Smooth muscle cell (in vitro differentiated cells): Measurements from ENCODE around the gene MZT2B. TPM values are rescaled to one million over a fixed set of nuclear protein-coding genes. Genes with fewer than 3 reads are reported as not detected.
"Not testable (repeated sequence)": the region's sequence is repeated elsewhere in the genome, so short reads cannot be mapped to it uniquely, and the experiment has no call there.

Source experiments
- DNase-seq: peaks from one replicate; lab custom pipeline; 2025; ENCODE audit not compliant: unreplicated experiment; lab: John Stamatoyannopoulos, UW
- H2AFZ ChIP-seq: fragments of 200-600 bp; sonication (generic); 2 replicates; pipeline ENCODE4 v1.6.0; 2016; ENCODE audit warnings: antibody characterized with exemption, low read depth, mild to moderate bottlenecking
- H3F3A ChIP-seq: fragments of 200-600 bp; sonication (generic); 2 replicates; pipeline ENCODE4 v1.6.0; 2017; ENCODE audit warnings: antibody characterized with exemption, low read depth
- H3K27ac ChIP-seq: fragments of 200-600 bp; sonication (generic); 2 replicates; pipeline ENCODE4 v1.5.1; 2016; ENCODE audit warnings: low read depth, mild to moderate bottlenecking
- H3K27me3 ChIP-seq: fragments of 200-600 bp; sonication (generic); 2 replicates; pipeline ENCODE4 v1.6.1; 2016; ENCODE audit warnings: low read depth, mild to moderate bottlenecking
- H3K36me3 ChIP-seq: fragments of 200-600 bp; sonication (generic); 2 replicates; pipeline ENCODE4 v1.5.1; 2016; ENCODE audit warnings: low read depth
- H3K4me1 ChIP-seq: fragments of 200-600 bp; sonication (generic); 2 replicates; pipeline ENCODE4 v1.5.1; 2016; ENCODE audit warnings: low read depth
- H3K4me2 ChIP-seq: fragments of 200-600 bp; sonication (generic); 2 replicates; pipeline ENCODE4 v1.6.0; 2016; ENCODE audit warnings: mild to moderate bottlenecking
- H3K4me3 ChIP-seq: fragments of 200-600 bp; sonication (generic); 2 replicates; pipeline ENCODE4 v1.5.1; 2016; ENCODE audit warnings: mild to moderate bottlenecking
- H3K79me2 ChIP-seq: fragments of 200-600 bp; sonication (generic); 2 replicates; pipeline ENCODE4 v1.6.0; 2016; ENCODE audit warnings: low read depth, mild to moderate bottlenecking
- H3K9ac ChIP-seq: fragments of 200-600 bp; sonication (generic); 2 replicates; pipeline ENCODE4 v1.6.0; 2016; ENCODE audit warnings: low read depth
- H3K9me3 ChIP-seq: fragments of 200-600 bp; sonication (generic); replicated peaks from 2 replicates; pipeline ENCODE4 v1.5.1; 2016; ENCODE audit warnings: low read depth
- H4K20me1 ChIP-seq: fragments of 200-600 bp; sonication (generic); 2 replicates; pipeline ENCODE4 v1.6.0; 2016; ENCODE audit warnings: low read depth
- CTCF ChIP-seq: fragments of 200-600 bp; sonication (generic); IDR thresholded peaks from 2 replicates; pipeline ENCODE4 v1.5.1; 2017; ENCODE audit warnings: borderline replicate concordance, mild to moderate bottlenecking, antibody characterized with exemption; ENCODE audit not compliant: insufficient read depth, poor library complexity, severe bottlenecking
- WGBS: methylation state at CpG from one replicate; pipeline ENCODE4 v1.1.7; 2016; ENCODE audit warnings: low lambda C conversion rate; 5-methylcytosine and 5-hydroxymethylcytosine counted together
- polyA plus RNA-seq: library from polyadenylated mRNA; unstranded; fragments of >200 nt; fragmentation: Nextera tagmentation; extraction: Ambion mirVana; gene quantifications from 2 replicates; pipeline ENCODE4 v1.2.1, GENCODE V29; 2016
- total RNA-seq: library from RNA; depleted of rRNA; stranded (reverse); fragments of >200 nt; gene quantifications from 2 replicates; pipeline ENCODE4 v1.2.3, GENCODE V29; 2014

The MZT2B gene
- total and polyA plus RNA-seq, 2 experiments from 2014 or later: 134 to 412 TPM

DNA sequence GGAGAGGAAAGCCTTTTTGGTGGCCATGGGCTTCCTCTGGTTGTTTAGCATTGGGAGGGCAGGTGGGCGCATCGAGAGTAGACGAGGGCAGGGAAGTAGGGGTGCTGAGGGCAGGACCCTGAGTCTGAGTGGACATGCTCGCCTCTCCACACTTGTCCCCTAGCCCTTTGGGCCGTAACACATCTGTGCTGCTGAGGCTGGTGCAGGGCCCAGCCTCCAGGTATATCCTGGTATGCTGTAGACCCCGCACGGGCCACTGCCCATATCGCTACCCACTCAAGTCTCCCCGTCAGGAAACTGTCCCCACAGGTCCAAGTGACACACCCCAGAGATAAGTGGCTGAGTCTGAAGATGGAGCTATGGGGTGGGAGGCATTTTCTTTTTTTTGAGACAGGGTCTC, 23.4 kb upstream of the MZT2B start:
- no peaks in the 10 kb centered on the region for H3K9me3 ChIP-seq
- H3K27ac ChIP-seq: no peak overlapping the region
- no peak for TF ChIP-seq CTCF

DNA sequence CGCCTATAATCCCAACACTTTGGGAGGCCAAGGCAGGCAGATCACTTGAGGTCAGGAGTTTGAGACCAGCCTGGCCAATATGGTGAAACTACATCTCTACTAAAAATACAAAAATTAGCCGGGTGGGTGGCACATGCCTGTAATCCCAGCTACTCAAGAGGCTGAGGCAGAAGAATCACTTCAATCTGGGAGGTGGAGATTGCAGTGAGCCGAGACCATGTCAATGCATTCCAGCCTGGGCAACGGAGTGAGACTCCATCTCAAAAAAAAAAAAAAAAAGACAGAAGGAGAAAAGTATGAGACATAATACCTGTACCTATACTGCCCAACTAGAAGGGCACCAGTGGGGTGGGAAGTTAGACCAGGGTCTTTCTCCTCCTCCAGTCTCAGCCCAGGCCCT, 22.7 kb upstream of the MZT2B start:
- not testable (repeated sequence) for H3K4me1 ChIP-seq, H3K36me3 ChIP-seq, H3F3A ChIP-seq, DNase-seq, H2AFZ ChIP-seq, H3K79me2 ChIP-seq, H3K9ac ChIP-seq, H3K27me3 ChIP-seq, H3K4me2 ChIP-seq, H3K27ac ChIP-seq, H3K9me3 ChIP-seq, H3K4me3 ChIP-seq, H4K20me1 ChIP-seq
- 95% methylated on average over 4 of the region's 4 CpGs for WGBS

More for the DNA sequence above, 23.4 kb upstream of the MZT2B start:
- no peak overlapping the region for H3K4me2 ChIP-seq
- no peaks in the 10 kb centered on the region for H4K20me1 ChIP-seq
- no peak overlapping the region for H3K9ac ChIP-seq
- no peaks in the 10 kb centered on the region for H3K79me2 ChIP-seq
- H3K4me1 ChIP-seq: no peaks in the 10 kb centered on the region
- H3F3A ChIP-seq: no peaks in the 10 kb centered on the region
- no peaks in the 10 kb centered on the region for H3K36me3 ChIP-seq
- no peaks in the 10 kb centered on the region for H3K27me3 ChIP-seq
- no peak for DNase-seq
- 97% methylated on average over 5 of the region's 9 CpGs for WGBS
- no peak overlapping the region for H2AFZ ChIP-seq
- H3K4me3 ChIP-seq: no peak overlapping the region

GRCh38 chr2:130160131-130160530, 21.9 kb upstream of the MZT2B start:
- H2AFZ ChIP-seq: no peak overlapping the region
- no peaks in the 10 kb centered on the region for H3K4me1 ChIP-seq
- no peaks in the 10 kb centered on the region for H3K79me2 ChIP-seq
- H3K36me3 ChIP-seq: peaks cover under 1% of the 10 kb centered on the region
- no peak overlapping the region for H3K4me2 ChIP-seq
- H3K27me3 ChIP-seq: no peaks in the 10 kb centered on the region
- no peaks in the 10 kb centered on the region for H3F3A ChIP-seq
- H3K9ac ChIP-seq: no peak overlapping the region
- H3K4me3 ChIP-seq: no peak overlapping the region
- no peak for DNase-seq
- H3K9me3 ChIP-seq: no peaks in the 10 kb centered on the region
- TF ChIP-seq CTCF: no peak
- no peaks in the 10 kb centered on the region for H4K20me1 ChIP-seq
- 96% methylated on average over 6 of the region's 6 CpGs for WGBS
- no peak overlapping the region for H3K27ac ChIP-seq

DNA sequence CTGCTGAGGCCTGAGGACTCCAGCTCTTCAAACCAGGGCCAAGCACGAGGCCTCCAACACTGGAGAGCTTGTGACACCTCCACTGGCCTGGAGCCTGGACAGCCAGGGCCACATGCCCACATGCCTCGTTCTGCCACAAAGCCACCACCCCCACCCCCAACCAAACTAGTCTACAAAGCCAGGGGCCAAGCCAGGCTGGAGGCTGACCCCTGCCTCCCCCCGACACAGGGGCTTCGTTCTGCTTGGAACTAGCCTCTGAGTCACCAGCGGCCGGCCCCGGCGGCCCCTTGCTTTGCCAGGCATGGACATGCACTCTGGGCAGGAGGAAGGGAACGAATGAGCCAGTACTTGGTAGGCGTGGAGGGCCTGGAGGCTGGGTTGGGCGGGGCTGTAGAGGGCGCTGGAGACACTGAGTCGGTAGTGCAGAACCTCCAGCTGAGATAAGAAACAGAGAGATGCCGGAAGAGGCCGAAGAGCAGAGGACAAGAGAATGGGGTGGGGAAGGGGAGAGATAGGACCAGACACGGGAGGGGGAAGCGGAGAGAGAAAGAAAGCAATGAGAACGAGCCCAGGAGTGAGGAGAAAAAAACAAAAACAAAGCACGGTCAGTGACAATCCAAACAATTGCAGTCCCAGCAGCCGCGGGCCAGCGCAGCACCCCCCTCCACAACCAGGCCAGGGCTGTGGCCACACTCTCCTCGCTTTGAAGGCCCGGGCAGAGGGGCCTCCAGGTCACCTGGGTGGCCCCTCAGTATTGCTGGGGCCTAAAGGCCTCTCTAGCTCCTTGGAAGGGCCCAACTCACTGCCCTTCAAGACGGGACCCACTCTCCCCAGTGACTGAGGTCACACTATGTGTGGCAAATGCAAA, 21.0 kb upstream of the MZT2B start:
- H2AFZ ChIP-seq: not testable (repeated sequence)
- WGBS: 41% methylated on average over 21 of the region's 25 CpGs
- peak; percentile 9 for TF ChIP-seq CTCF

DNA sequence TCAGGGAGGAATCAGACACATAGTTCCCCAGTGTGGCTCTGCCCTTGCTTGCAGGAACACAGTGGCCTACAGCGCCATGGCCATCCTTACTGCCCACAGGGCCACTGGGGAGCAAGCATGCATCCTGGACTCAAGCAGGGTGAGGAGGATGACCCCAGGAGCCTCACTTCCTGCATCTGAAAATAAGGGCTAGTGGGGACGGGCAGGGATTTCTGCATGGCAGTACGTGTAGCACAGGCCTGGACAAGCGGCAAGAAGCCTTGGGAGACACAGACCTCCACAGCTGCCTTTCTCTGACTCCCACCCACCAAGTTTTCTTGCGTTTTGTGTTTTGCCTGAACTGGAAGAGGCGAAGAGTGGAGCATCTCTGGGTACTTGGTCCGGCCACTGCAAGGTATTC, 19.6 kb upstream of the MZT2B start:
- H2AFZ ChIP-seq, H4K20me1 ChIP-seq, H3F3A ChIP-seq, H3K4me2 ChIP-seq, H3K36me3 ChIP-seq, H3K79me2 ChIP-seq, H3K27me3 ChIP-seq, H3K9me3 ChIP-seq, H3K9ac ChIP-seq, H3K27ac ChIP-seq, H3K4me1 ChIP-seq, DNase-seq, H3K4me3 ChIP-seq: not testable (repeated sequence)
- 94% methylated on average over 7 of the region's 7 CpGs for WGBS

More for the DNA sequence above, 21.0 kb upstream of the MZT2B start:
- H3K36me3 ChIP-seq, H3K4me3 ChIP-seq, H3K9me3 ChIP-seq, H3K27me3 ChIP-seq, H3K4me2 ChIP-seq, H3K4me1 ChIP-seq, H3F3A ChIP-seq, H4K20me1 ChIP-seq, H3K9ac ChIP-seq, H3K79me2 ChIP-seq: not testable (repeated sequence)
- H3K27ac ChIP-seq: peak overlapping the region; percentile 50
- DNase-seq: peak; percentile 24
